A549 (cell line): ENCODE results near the gene RFX6. TPM values are rescaled to one million over a fixed set of nuclear protein-coding genes. Genes with fewer than 3 reads are reported as not detected.

Source experiments
- ATAC-seq, 2 experiments: fragments of 200-7000 bp in 1 of 2; fragments of >200 bp in 1 of 2; cut with Nextera tagmentation in 1 of 2; cut with Tn5 transposase in 1 of 2; 3 replicates each; pipeline versions ENCODE4 v1.8.0 to v1.9.1; 2018 to 2020; ENCODE audit warnings: mild to moderate bottlenecking in 1 of 2, moderate library complexity in 1 of 2
- CTCF ChIA-PET: fragments of 300-600 bp; sonication (Branson Sonifier 250); formaldehyde crosslinking; extraction: SDS; loops from one replicate; lab custom pipeline; 2021; ENCODE audit warnings: antibody characterized with exemption, inconsistent platforms; lab: Yijun Ruan, JAX
- POLR2A ChIA-PET: fragments of 350-600 bp; formaldehyde crosslinking; extraction: SDS; loops from one replicate; lab custom pipeline; 2021; ENCODE audit warnings: antibody characterized with exemption, inconsistent platforms; lab: Yijun Ruan, JAX
- DNase-seq, 2 experiments: peaks; one replicate each; pipeline versions ENCODE4 v3.0.0 to v3.0.0-alpha.2; 2011 to 2016; ENCODE audit warnings: low read depth in 1 of 2, low spot score in 1 of 2
- FAIRE-seq: peaks from 2 replicates; lab custom pipeline; 2011; peaks lifted over from hg19 to GRCh38; lab: Jason Lieb, UNC
- H3K27ac ChIP-seq, 2 experiments: fragments of >200 bp; sonication (Bioruptor Twin); formaldehyde crosslinking; 3 replicates each; pipeline ENCODE4 v1.5.1; 2016 to 2017
- H3K4me1 ChIP-seq: fragments of >200 bp; sonication (Bioruptor Twin); formaldehyde crosslinking; 3 replicates; pipeline ENCODE4 v1.6.1; 2016
- H3K4me2 ChIP-seq: fragments of >200 bp; sonication (Bioruptor Twin); formaldehyde crosslinking; 3 replicates; pipeline ENCODE4 v1.6.1; 2016
- H3K4me3 ChIP-seq: fragments of >200 bp; sonication (Bioruptor Twin); formaldehyde crosslinking; 3 replicates; pipeline ENCODE4 v1.5.1; 2016
- H3K9me3 ChIP-seq: fragments of >200 bp; sonication (Bioruptor Twin); formaldehyde crosslinking; 3 replicates; pipeline ENCODE4 v1.6.1; 2016
- ATOH8 ChIP-seq: fragments of 250-450 bp; sonication (Bioruptor Pico); IDR thresholded peaks from 2 replicates; pipeline ENCODE4 v1.5.0; 2020; ENCODE audit warnings: low read depth, mild to moderate bottlenecking, moderate library complexity
- BCL3 ChIP-seq: fragments of >200 bp; sonication (Bioruptor Twin); formaldehyde crosslinking; IDR thresholded peaks from 3 replicates; pipeline ENCODE4 v1.6.1; 2016
- CBX8 ChIP-seq: fragments of 200-600 bp; sonication (generic); IDR thresholded peaks from 2 replicates; pipeline ENCODE4 v1.6.1; 2016
- CHD2 ChIP-seq: fragments of 150-350 bp; IDR thresholded peaks from 2 replicates; pipeline ENCODE4 v1.6.1; 2014; ENCODE audit warnings: low read length; ENCODE audit not compliant: partially characterized antibody
- CHD4 ChIP-seq: fragments of 200-600 bp; sonication (generic); IDR thresholded peaks from 2 replicates; pipeline ENCODE4 v1.6.1; 2016; ENCODE audit warnings: antibody characterized with exemption, mild to moderate bottlenecking, borderline replicate concordance
- CTCF ChIP-seq: fragments of >200 bp; sonication (Bioruptor Twin); formaldehyde crosslinking; IDR thresholded peaks from 3 replicates; pipeline ENCODE4 v1.5.1; 2016
- EHF ChIP-seq: fragments of 250-450 bp; sonication (Bioruptor Pico); IDR thresholded peaks from 2 replicates; pipeline ENCODE4 v1.5.0; 2020; ENCODE audit warnings: mild to moderate bottlenecking
- ELK1 ChIP-seq: fragments of 150-350 bp; IDR thresholded peaks from 2 replicates; pipeline ENCODE4 v1.6.1; 2014; ENCODE audit warnings: low read depth, mild to moderate bottlenecking, low read length
- FOSL2 ChIP-seq, 2 experiments: fragments of 450-650 bp in 1 of 2; fragments of >200 bp in 1 of 2; sonication (Bioruptor Twin) in 1 of 2; formaldehyde crosslinking; IDR thresholded peaks; 2 replicates each; pipeline versions ENCODE4 v1.5.0 to v1.6.1; 2016 to 2020; ENCODE audit warnings: mild to moderate bottlenecking in 1 of 2, moderate library complexity in 1 of 2
- FOXS1 ChIP-seq: fragments of 250-450 bp; sonication (Bioruptor Pico); IDR thresholded peaks from 2 replicates; pipeline ENCODE4 v1.5.0; 2020; ENCODE audit warnings: mild to moderate bottlenecking, moderate library complexity
- HDAC2 ChIP-seq: fragments of 200-600 bp; sonication (generic); IDR thresholded peaks from 2 replicates; pipeline ENCODE4 v1.6.1; 2016
- HEYL ChIP-seq: fragments of 250-450 bp; sonication (Bioruptor Pico); IDR thresholded peaks from 2 replicates; pipeline ENCODE4 v1.8.0; 2021; ENCODE audit warnings: mild to moderate bottlenecking, moderate library complexity
- HMGXB4 ChIP-seq: fragments of 250-450 bp; sonication (Bioruptor Pico); IDR thresholded peaks from 2 replicates; pipeline ENCODE4 v1.5.0; 2021; ENCODE audit warnings: mild to moderate bottlenecking, moderate library complexity, borderline replicate concordance
- KDM5A ChIP-seq: fragments of 200-600 bp; sonication (generic); IDR thresholded peaks from 2 replicates; pipeline ENCODE4 v1.6.1; 2016; ENCODE audit warnings: antibody characterized with exemption, mild to moderate bottlenecking
- MAFK ChIP-seq: fragments of 450-650 bp; IDR thresholded peaks from 2 replicates; pipeline ENCODE4 v1.6.1; 2014; ENCODE audit not compliant: partially characterized antibody
- NFE2L2 ChIP-seq: fragments of 150-350 bp; conservative IDR thresholded peaks from 2 replicates; pipeline ENCODE4 v1.6.1; 2014; ENCODE audit warnings: low read length
- NR3C1 ChIP-seq: fragments of >200 bp; sonication (Bioruptor Twin); formaldehyde crosslinking; IDR thresholded peaks from 3 replicates; pipeline ENCODE4 v1.6.1; 2017
- RAD21 ChIP-seq, 2 experiments: fragments of >200 bp in 1 of 2; sonication (Bioruptor Twin) in 1 of 2; formaldehyde crosslinking in 1 of 2; IDR thresholded peaks in 1 of 2; conservative IDR thresholded peaks in 1 of 2; 2 replicates in 1 of 2; 3 replicates in 1 of 2; pipeline ENCODE4 v1.6.1; 2012 to 2018; ENCODE audit warnings: inconsistent platforms in 1 of 2
- RNF2 ChIP-seq: fragments of 200-600 bp; sonication (generic); IDR thresholded peaks from 2 replicates; pipeline ENCODE4 v1.6.1; 2016; ENCODE audit warnings: low read depth, mild to moderate bottlenecking, antibody characterized with exemption, moderate library complexity, borderline replicate concordance
- SMC3 ChIP-seq: fragments of >200 bp; sonication (Bioruptor Twin); formaldehyde crosslinking; IDR thresholded peaks from 3 replicates; pipeline ENCODE4 v1.6.1; 2018; ENCODE audit warnings: inconsistent platforms
- ZC3H11A ChIP-seq: fragments of 450-650 bp; IDR thresholded peaks from 2 replicates; pipeline ENCODE4 v1.6.1; 2014; ENCODE audit warnings: antibody characterized with exemption, mild to moderate bottlenecking
- ZFP36 ChIP-seq: fragments of 450-650 bp; IDR thresholded peaks from 2 replicates; pipeline ENCODE4 v1.6.1; 2014; ENCODE audit warnings: borderline replicate concordance; ENCODE audit not compliant: partially characterized antibody
- WGBS: methylation state at CpG from one replicate; pipeline ENCODE4 v1.1.6; 2017; ENCODE audit errors: missing lambda C conversion rate; 5-methylcytosine and 5-hydroxymethylcytosine counted together
- polyA plus RNA-seq, 4 experiments: library from polyadenylated mRNA; depleted of rRNA in 3 of 4; stranded (reverse); fragments of >200 nt; fragmentation: RNase III in 1 of 4; extraction: RNeasy Plus Mini Kit Qiagen cat#74134 plus additional on column Dnase treatment in 1 of 4; gene quantifications; 2 replicates in 3 of 4; 3 replicates in 1 of 4; pipeline ENCODE4 v1.2.3, GENCODE V29; 2011 to 2017

Gene RFX6
- polyA plus RNA-seq, 2 of the 4 experiments (the other 2 are of a cell fraction): not detected

GRCh38 chr6:116938305-116938704, 61.3 kb downstream of the RFX6 start:
- Histone ChIP-seq H3K4me1 (no peaks in the 10 kb centered on the region), H3K4me3 (no peak overlapping the region), H3K9me3 (no peaks in the 10 kb centered on the region), H3K27ac (no peak overlapping the region), H3K4me2 (no peak overlapping the region)
- ATAC-seq: no peak
- no peak for TF ChIP-seq CTCF
- TF ChIP-seq EHF (CRISPR knock-in tag): no peak
- TF ChIP-seq ZC3H11A: no peak
- no peak for TF ChIP-seq NFE2L2
- no peak for TF ChIP-seq HMGXB4 (CRISPR knock-in tag)
- no peak for TF ChIP-seq RNF2
- no peak for TF ChIP-seq FOXS1 (CRISPR knock-in tag)
- TF ChIP-seq CHD2: no peak
- no peak for TF ChIP-seq FOSL2 (IDR thresholded peaks at IDR 0.05)
- TF ChIP-seq FOSL2 (CRISPR knock-in tag; IDR thresholded peaks at IDR 0.05): no peak
- TF ChIP-seq HEYL (CRISPR knock-in tag): no peak
- no peak for TF ChIP-seq KDM5A
- no peak for TF ChIP-seq CBX8
- TF ChIP-seq CHD4: no peak
- TF ChIP-seq ZFP36: no peak
- no peak for TF ChIP-seq HDAC2
- TF ChIP-seq MAFK: no peak
- TF ChIP-seq NR3C1: no peak
- TF ChIP-seq BCL3: no peak
- TF ChIP-seq SMC3: no peak
- TF ChIP-seq ATOH8: no peak
- POLR2A ChIA-PET: no interaction called here
- CTCF ChIA-PET: no interaction called here
- WGBS: 54% methylated on average over 8 of the region's 8 CpGs
- DNase-seq: no peak
- FAIRE-seq: no peak

- POLR2A ChIA-PET: no interaction called here
- no peaks in the 10 kb centered on the region for H3K4me1 ChIP-seq
- no peak overlapping the region for H3K4me3 ChIP-seq
- H3K9me3 ChIP-seq: no peaks in the 10 kb centered on the region
- no peak overlapping the region for H3K27ac ChIP-seq
- H3K4me2 ChIP-seq: no peak overlapping the region
- ATAC-seq: no peak
- no peak for DNase-seq
- no peak for FAIRE-seq
- TF ChIP-seq ELK1 (no peak), RAD21 (conservative IDR thresholded peaks at IDR 0.05 in 1 of 2, IDR thresholded peaks at IDR 0.05 in 1 of 2) (0 out of 5 replicates have a peak, but pooled peaks of 1 of the 2 experiments have one; percentile 4)
- TF ChIP-seq, all 56 proteins: peak for 1
- 11% methylated on average over 4 of the region's 4 CpGs for WGBS
- CTCF ChIA-PET: no interaction called here
Measured at GRCh38 chr6:116941727-116942126, 64.7 kb downstream of the RFX6 start.
